NCI-H1417 (cell line): ENCODE results near the gene PTK6.

ENCODE experiments used
- DNase-seq, 3 experiments: peaks; one replicate each; lab custom pipeline; 2025; lab: John Stamatoyannopoulos, UW

PTK6 gene

DNA sequence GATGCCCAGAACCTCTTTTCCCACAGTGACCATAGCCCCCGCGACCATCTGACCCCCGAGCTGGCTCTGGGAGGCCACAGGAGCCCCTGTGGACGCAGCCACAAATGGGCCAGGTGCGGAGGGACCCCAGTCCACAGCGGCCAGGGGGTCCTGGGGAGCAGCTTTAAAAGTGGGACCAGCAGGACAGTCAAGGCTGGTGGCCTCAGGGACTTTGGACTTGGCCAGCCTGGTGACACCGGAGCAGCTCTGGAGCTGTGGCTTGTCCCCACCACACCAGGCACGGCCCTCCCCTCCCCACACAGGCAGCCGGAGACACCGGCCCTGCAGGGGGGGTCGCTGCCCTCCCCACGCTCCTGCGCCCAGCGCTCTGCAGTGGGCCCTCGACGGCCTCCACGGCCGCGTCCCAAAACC is 20.3 kb upstream of the PTK6 start:
- no peak for DNase-seq

DNA sequence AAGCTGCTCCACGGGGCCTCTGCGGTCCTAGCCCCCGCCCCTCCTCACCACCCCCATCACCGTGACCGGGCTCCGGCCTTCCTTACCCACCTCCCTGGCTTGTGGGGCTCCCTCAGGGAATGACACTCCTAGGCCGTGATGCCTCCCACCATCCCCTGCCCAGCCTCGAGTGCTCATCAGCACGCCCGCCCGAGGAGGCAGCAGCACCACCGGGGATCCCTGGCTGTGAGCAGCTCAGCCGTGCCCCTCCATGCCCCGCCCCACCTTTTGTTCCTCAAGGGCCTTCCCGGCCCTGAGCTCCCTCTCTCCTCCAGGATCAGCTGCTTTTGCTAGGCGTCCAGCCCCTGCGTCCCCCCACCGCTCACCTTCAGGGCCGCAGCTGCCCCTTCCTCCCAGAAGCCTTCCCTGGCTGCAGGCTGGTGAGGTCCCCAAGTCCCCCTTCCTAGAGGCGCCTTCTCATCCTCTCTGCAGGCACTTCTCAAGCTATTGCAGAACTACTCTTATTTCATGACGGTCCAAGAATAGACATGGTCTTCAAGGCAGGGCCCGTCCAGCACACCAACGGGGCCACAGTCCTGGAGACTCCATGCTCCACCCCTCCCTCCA is 19.8 kb upstream of the PTK6 start:
- peak in 1 of 3 experiments; percentile 40 for DNase-seq

DNA sequence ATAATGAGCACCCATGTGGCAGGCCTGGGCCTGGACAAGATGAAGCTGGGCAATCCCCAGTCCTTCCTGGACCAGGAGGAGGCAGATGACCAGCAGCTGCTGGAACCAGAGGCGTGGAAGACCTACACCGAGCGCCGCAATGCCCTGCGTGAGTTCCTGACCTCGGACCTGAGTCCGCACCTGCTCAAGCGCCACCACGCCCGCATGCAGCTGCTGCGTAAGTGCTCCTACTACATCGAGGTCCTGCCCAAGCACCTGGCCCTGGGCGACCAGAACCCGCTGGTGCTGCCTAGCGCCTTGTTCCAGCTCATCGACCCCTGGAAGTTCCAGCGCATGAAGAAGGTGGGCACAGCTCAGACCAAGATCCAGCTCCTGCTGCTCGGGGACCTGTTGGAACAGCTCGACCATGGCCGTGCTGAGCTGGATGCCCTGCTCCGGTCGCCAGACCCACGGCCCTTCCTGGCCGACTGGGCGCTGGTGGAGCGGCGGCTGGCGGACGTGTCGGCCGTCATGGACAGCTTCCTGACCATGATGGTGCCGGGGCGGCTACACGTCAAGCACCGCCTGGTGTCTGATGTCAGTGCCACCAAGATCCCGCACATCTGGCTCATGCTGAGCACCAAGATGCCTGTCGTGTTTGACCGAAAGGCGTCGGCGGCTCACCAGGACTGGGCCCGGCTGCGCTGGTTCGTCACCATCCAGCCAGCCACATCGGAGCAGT is 18.6 kb upstream of the PTK6 start:
- peak in 2 of 3 experiments; percentile 8 to 15 for DNase-seq

- peak in 2 of 3 experiments; percentile 12 to 47 for DNase-seq
Observed at GRCh38 chr20:63554361-63555278, 17.4 kb upstream of the PTK6 start.

DNA sequence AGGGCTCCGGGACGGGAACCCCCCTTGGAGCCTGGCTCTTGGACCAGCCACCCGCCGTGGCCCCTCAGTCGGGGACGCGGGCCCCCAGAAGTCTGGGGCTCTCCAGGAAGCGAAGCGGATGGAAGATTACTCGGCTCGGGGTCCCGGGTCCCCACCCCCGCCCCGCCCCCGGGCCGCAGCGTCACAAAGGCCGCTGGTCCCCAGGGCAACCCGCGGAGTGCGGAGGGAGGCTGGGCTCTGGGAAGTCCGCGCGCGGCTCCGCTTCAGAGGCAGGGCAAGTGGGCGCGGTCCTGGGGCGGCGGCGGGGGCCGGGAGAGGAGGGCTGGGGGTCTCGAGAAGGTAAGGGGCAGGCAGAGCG is 16.7 kb upstream of the PTK6 start, which contains the start of gene FNDC11:
FNDC11 (plus strand) TSS at position 227 of the 358 bp plus-strand sequence. CDS start 1,505 bp downstream, outside the sequence.
- DNase-seq = peak; percentile 46 to 82 (median 80)

DNA sequence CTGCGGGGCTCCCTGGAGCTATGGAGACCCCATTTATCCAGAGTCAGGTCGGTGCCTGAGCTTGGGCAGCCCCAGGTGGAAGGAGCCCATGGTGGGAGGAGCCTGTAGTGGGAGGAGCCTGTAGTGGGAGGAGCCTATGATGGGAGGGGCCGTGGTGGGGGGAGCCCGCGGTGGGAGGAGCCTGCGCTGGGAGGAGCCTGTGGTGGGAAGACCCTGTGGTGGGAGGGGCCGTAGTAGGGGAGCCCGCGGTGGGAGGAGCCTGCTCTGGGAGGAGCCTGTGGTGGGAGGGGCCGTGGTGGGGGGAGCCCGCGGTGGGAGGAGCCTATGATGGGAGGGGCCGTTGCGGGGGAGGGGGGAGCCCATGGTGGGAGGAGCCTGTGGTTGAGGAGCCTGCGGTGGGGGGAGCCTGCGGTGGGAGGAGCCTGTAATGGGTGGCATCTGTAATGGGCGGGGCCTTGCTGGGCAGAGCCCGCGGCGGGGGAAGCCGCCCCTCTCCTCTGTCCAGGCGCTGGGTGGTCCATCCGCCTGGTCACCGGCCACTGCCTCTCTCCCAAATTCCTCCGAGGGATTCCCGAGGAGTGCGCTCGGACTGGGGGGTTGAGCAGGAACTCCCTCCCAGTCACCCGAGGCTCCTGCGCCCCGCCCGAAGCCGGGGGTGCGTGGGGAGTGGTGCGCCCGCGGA is 16.2 kb upstream of the PTK6 start:
- peak; percentile 79 to 97 (median 94) for DNase-seq

- no peak for DNase-seq
Observed at GRCh38 chr20:63552481-63553249, 15.5 kb upstream of the PTK6 start.

DNA sequence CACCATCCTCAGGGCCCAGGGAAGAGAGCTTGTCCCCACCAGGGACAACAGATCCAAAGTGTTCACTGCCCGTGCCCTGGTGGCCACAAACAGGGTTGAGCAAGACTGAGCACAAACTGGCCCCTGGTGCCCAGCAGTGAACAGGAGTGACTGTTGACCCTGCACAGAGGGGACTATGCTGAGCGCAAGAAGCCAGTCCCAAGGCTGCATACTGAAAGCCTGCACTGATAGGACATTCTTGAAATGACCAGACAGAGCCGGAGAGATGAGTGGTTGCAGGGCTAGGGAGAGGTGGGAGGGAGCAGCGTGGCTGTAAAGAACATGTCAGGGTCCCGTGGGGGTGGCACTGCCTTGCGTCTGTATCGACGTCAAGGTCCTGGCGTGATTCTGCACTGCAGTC is 13.9 kb upstream of the PTK6 start:
- no peak for DNase-seq

- DNase-seq = no peak
Observed at GRCh38 chr20:63549679-63550282, 12.6 kb upstream of the PTK6 start.

DNA sequence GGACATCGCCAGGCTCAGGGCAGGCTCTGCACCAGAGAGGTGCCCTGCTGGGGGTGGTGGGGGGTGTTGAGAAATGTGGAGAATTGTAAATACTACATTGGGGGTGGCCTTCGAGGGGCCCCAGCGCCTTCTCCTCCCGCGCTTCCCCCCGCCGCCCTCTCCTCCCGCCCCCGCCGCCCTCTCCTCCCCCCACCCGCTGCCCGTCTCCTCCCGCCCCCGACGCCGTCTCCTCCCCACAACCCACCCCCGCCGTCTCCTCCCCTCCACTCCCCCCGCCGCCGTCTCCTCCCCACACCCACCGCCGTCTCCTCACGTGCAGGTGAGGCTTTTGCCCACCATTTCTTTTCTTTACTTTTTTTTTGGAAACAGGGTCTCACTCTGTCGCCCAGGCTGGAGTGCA is 11.8 kb upstream of the PTK6 start:
- no peak for DNase-seq

DNA sequence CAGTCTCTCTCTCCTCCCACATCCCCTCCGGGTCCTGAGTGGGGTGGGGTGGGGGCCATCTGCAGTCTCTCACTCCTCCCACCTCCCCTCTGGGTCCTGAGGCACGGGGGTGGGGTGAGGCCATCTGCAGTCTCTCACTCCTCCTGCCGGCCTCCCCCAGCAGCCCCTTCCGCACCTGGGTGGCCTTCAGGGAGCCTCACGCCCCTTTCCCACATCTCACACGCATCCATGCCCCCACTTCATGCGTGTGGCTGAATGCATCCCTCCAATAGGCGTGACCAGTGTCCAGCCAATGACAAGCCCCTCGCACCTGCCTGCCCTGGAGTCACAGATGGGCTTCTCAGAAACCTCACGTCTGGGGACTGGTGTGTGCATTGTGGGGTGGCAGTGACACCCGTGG is 11.4 kb upstream of the PTK6 start:
- DNase-seq = no peak

DNA sequence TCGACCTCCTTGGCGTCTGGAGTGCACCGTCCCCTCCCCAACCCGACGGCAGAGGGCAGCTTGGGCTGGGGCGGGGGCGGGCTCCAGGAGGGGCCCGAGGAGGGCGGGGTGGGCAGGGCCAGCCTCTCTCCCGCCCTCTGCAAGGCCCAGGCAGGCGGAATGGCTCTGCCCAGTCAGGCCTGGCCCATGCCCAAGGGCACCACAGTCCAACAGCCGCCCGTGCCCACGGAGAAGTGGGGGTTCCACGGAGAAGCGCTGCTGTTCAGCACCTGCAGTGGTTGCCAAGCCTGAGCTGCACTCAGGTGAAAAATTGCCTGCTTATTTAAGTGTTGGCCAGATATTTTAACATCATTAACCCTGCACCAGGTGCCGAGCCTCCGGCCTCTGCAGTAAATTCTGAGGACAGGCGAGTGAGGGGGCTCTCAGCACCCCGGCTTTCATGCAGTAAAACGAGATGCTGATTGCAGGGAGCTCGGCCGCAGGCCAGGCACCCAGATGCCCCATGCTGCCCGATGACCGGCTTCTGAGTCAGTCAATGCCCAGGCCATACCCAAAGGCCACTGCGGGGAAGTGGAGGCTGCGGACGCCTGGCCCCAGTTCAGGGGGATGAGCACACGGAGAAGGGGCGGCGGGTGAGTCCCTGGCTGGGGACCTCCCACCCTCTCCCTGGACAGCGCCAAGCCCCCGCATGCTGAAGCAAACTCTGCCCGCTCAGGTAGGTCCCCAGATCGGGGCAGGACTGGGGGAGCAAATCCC is 10.7 kb upstream of the PTK6 start, which contains the start of gene SRMS:
SRMS (minus strand) TSS at position 25 of the 756 bp plus-strand sequence. CDS start 286 bp downstream, outside the sequence.
- no peak for DNase-seq

GRCh38 chr20:63546956-63547724 is 10.0 kb upstream of the PTK6 start:
- no peak for DNase-seq

- DNase-seq = peak in 2 of 3 experiments; percentile 52 to 66
Observed at GRCh38 chr20:63546256-63546955, 9.2 kb upstream of the PTK6 start.

GRCh38 chr20:63545814-63546213 is 8.6 kb upstream of the PTK6 start:
- peak in 2 of 3 experiments; percentile 68 to 74 for DNase-seq

- DNase-seq = no peak
Observed at GRCh38 chr20:63544958-63545516, 7.9 kb upstream of the PTK6 start.

DNA sequence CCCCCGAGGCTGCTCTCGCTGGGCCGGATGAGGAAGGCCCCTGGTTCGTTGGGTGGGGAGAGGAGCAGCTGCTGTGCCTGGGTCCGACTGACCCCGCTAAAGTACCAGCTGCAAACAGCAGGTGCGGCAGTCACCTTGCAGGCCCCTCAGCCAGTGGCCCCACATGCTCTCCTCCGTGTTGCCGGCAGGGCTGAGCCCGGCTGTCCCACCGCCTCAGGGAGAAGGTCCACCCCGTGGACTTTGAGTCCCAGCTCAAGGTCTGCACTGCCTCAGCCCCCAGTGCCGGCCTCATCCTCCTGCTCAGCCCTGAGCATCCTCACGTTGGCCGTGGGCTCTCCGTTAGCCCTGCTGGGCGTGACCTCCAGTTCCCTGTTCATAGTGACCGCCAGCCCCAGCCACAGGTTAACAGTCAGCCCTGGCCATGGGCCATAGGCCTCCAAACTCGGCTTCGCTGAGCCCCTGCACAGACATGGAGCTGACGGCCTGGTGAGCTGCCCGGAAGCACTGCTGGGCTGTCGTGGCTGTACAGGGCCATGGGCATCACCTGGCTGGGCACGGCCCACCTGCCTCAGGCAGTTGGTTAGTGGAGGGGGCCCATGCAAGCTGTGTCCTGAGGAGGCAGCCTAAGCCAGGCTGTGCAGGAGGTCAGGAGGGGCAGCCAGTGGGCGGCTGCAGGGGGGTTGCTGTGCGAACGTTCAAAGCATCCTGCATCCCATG is 7.2 kb upstream of the PTK6 start:
- no peak for DNase-seq
